Neural progenitor cell (in vitro differentiated cells): ENCODE measurements around the gene AKAP6. TPM values are rescaled to one million over a fixed set of nuclear protein-coding genes. Genes with fewer than 3 reads are reported as not detected.

Experiments
- DNase-seq: peaks from one replicate; pipeline ENCODE4 v3.0.0-alpha.2; 2016; ENCODE audit warnings: low spot score
- H2AFZ ChIP-seq: fragments of 200-600 bp; sonication (generic); replicated peaks from 2 replicates; pipeline ENCODE4 v1.6.1; 2016; ENCODE audit warnings: antibody characterized with exemption
- H3F3A ChIP-seq: fragments of 200-600 bp; sonication (generic); 2 replicates; pipeline ENCODE4 v1.6.1; 2016; ENCODE audit warnings: antibody characterized with exemption, low read depth
- H3K27ac ChIP-seq: fragments of 200-600 bp; sonication (generic); 2 replicates; pipeline ENCODE4 v1.5.1; 2016; ENCODE audit warnings: mild to moderate bottlenecking
- H3K27me3 ChIP-seq: fragments of 200-600 bp; sonication (generic); 2 replicates; pipeline ENCODE4 v1.6.1; 2016; ENCODE audit warnings: mild to moderate bottlenecking, moderate library complexity
- H3K36me3 ChIP-seq: fragments of 200-600 bp; sonication (generic); 2 replicates; pipeline ENCODE4 v1.5.1; 2016
- H3K4me1 ChIP-seq: fragments of 200-600 bp; sonication (generic); 2 replicates; pipeline ENCODE4 v1.6.1; 2016; ENCODE audit warnings: mixed run types
- H3K4me2 ChIP-seq: fragments of 200-600 bp; sonication (generic); 2 replicates; pipeline ENCODE4 v1.6.1; 2016
- H3K4me3 ChIP-seq: fragments of 200-600 bp; sonication (generic); 2 replicates; pipeline ENCODE4 v1.5.1; 2016
- H3K79me2 ChIP-seq: fragments of 200-600 bp; sonication (generic); 2 replicates; pipeline ENCODE4 v1.6.1; 2016; ENCODE audit warnings: low read depth
- H3K9ac ChIP-seq: fragments of 200-600 bp; sonication (generic); 2 replicates; pipeline ENCODE4 v1.6.1; 2016
- H3K9me3 ChIP-seq: fragments of 200-600 bp; sonication (generic); 2 replicates; pipeline ENCODE4 v1.5.1; 2016; ENCODE audit warnings: low read depth
- H4K20me1 ChIP-seq: fragments of 200-600 bp; sonication (generic); 2 replicates; pipeline ENCODE4 v1.6.1; 2016; ENCODE audit warnings: low read depth
- H3K27ac Mint-ChIP-seq: 3 replicates; pipeline ENCODE4 v1.8.0; 2021; ENCODE audit warnings: mixed read lengths
- H3K27me3 Mint-ChIP-seq: 2 replicates; pipeline ENCODE4 v1.8.0; 2022; ENCODE audit warnings: low read depth, mild to moderate bottlenecking, inconsistent platforms, moderate library complexity, mixed read lengths; ENCODE audit not compliant: insufficient read depth
- H3K36me3 Mint-ChIP-seq: 3 replicates; pipeline ENCODE4 v1.8.0; 2021; ENCODE audit warnings: mixed read lengths
- H3K4me1 Mint-ChIP-seq: 3 replicates; pipeline ENCODE4 v1.8.0; 2021; ENCODE audit warnings: mixed read lengths
- H3K4me3 Mint-ChIP-seq: 3 replicates; pipeline ENCODE4 v1.8.0; 2021; ENCODE audit warnings: mild to moderate bottlenecking, moderate library complexity, mixed read lengths
- H3K9me3 Mint-ChIP-seq: 3 replicates; pipeline ENCODE4 v1.8.0; 2020; ENCODE audit warnings: mixed read lengths
- EZH2 ChIP-seq: fragments of 200-600 bp; sonication (generic); IDR thresholded peaks from 2 replicates; pipeline ENCODE4 v1.6.1; 2017; ENCODE audit warnings: antibody characterized with exemption, mild to moderate bottlenecking, moderate library complexity
- EZH2phosphoT487 ChIP-seq: fragments of 200-600 bp; sonication (generic); IDR thresholded peaks from 2 replicates; pipeline ENCODE4 v1.6.1; 2017; ENCODE audit warnings: antibody characterized with exemption
- total RNA-seq: library from RNA; depleted of rRNA; stranded (reverse); fragments of >200 nt; gene quantifications from 2 replicates; pipeline ENCODE4 v1.2.3, GENCODE V29; 2015; ENCODE audit warnings: low replicate concordance
- TF ChIP-seq, protein P1 (sequence below): fragments of 200-600 bp; sonication (generic); IDR thresholded peaks from 2 replicates; pipeline ENCODE4 v1.5.1; 2017; ENCODE audit warnings: antibody characterized with exemption, mild to moderate bottlenecking

AKAP6 gene
- total RNA-seq, 1 donor from 2014 or later = 3.7 TPM

GRCh38 chr14:32530800-32531199 is 201.7 kb downstream of the AKAP6 start:
- Histone ChIP-seq H3K9ac (no peak overlapping the region), H3F3A (no peaks in the 10 kb centered on the region), H3K4me1 (no peaks in the 10 kb centered on the region), H3K4me3 (no peak overlapping the region), H3K36me3 (no peaks in the 10 kb centered on the region), H3K9me3 (no peaks in the 10 kb centered on the region), H3K27me3 (no peaks in the 10 kb centered on the region), H3K79me2 (no peaks in the 10 kb centered on the region), H3K4me2 (no peak overlapping the region), H2AFZ (no peak overlapping the region), H4K20me1 (no peaks in the 10 kb centered on the region), H3K27ac (no peak overlapping the region)
- TF ChIP-seq EZH2phosphoT487 (no peak), EZH2 (no peak)
- TF ChIP-seq, protein P1, sequence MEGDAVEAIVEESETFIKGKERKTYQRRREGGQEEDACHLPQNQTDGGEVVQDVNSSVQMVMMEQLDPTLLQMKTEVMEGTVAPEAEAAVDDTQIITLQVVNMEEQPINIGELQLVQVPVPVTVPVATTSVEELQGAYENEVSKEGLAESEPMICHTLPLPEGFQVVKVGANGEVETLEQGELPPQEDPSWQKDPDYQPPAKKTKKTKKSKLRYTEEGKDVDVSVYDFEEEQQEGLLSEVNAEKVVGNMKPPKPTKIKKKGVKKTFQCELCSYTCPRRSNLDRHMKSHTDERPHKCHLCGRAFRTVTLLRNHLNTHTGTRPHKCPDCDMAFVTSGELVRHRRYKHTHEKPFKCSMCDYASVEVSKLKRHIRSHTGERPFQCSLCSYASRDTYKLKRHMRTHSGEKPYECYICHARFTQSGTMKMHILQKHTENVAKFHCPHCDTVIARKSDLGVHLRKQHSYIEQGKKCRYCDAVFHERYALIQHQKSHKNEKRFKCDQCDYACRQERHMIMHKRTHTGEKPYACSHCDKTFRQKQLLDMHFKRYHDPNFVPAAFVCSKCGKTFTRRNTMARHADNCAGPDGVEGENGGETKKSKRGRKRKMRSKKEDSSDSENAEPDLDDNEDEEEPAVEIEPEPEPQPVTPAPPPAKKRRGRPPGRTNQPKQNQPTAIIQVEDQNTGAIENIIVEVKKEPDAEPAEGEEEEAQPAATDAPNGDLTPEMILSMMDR = no peak
- Mint-ChIP-seq H3K27ac (no peak overlapping the region), H3K27me3 (no peaks in the 10 kb centered on the region), H3K9me3 (no peaks in the 10 kb centered on the region), H3K36me3 (no peaks in the 10 kb centered on the region), H3K4me3 (no peak overlapping the region), H3K4me1 (no peaks in the 10 kb centered on the region)
- no peak for DNase-seq

DNA sequence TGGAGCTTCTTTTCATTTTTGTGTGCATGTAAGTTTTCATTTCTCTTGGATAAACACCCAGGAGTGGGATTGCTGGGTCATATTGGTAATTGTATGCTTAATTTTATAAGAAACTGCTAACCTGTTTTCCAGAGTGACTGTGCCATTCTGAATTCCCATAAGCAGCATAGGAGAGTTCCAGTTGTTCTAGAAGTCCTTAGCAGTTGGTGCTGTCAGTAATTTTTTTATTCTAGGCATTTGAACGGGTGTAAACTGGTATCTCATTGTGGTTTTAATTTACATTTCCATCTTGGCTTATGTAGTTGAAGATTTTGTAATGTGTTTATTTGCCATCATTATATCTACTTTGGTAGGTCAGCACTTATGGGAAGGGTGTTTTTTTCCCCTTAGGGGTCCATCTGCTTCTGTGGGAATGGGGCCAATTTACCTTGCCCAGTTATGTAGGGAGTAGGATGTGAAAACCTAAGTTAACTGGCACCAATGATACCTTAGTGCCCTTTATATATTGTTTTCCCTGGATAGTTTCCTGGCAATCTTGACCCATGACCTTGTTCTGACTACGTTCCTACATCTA is 202.9 kb downstream of the AKAP6 start:
- Histone ChIP-seq H3K9ac (no peak overlapping the region), H2AFZ (no peak overlapping the region), H3K4me2 (no peak overlapping the region), H3K4me1 (no peaks in the 10 kb centered on the region), H4K20me1 (no peaks in the 10 kb centered on the region), H3K27me3 (no peaks in the 10 kb centered on the region), H3K4me3 (no peak overlapping the region), H3K9me3 (no peaks in the 10 kb centered on the region), H3K79me2 (no peaks in the 10 kb centered on the region), H3K27ac (no peak overlapping the region), H3F3A (no peaks in the 10 kb centered on the region), H3K36me3 (no peaks in the 10 kb centered on the region)
- no peak overlapping the region for H3K4me3 Mint-ChIP-seq
- no peaks in the 10 kb centered on the region for H3K27me3 Mint-ChIP-seq
- H3K36me3 Mint-ChIP-seq = no peaks in the 10 kb centered on the region
- no peaks in the 10 kb centered on the region for H3K9me3 Mint-ChIP-seq
- no peak for DNase-seq
- no peaks in the 10 kb centered on the region for H3K4me1 Mint-ChIP-seq
- TF ChIP-seq, protein P1 = no peak
- no peak for TF ChIP-seq EZH2phosphoT487
- no peak for TF ChIP-seq EZH2
- H3K27ac Mint-ChIP-seq = no peak overlapping the region

DNA sequence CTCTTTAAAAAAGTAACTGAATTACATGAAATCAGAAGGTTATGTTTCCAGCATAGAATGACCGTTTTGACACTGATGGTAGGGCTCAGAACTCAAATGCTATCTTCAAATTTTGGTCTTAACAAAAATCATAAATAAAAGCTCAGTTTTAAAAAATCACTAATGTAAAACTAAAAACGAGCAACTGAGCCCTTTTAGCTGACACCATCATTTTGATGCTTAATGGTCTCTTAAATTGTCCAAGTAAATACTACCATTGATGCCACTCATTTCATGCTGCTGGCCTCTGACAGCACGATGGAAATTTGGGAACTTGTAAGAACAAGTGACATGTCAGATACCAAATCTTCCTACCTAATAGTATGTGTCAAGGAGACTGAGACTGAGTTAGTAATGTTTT is 205.0 kb downstream of the AKAP6 start:
- no peaks in the 10 kb centered on the region for H4K20me1 ChIP-seq
- Mint-ChIP-seq H3K36me3 (no peaks in the 10 kb centered on the region), H3K9me3 (no peaks in the 10 kb centered on the region), H3K27me3 (no peaks in the 10 kb centered on the region), H3K27ac (no peak overlapping the region), H3K4me3 (no peak overlapping the region), H3K4me1 (no peaks in the 10 kb centered on the region)
- no peak overlapping the region for H3K27ac ChIP-seq
- TF ChIP-seq EZH2phosphoT487 (no peak), EZH2 (no peak)
- TF ChIP-seq, protein P1 = no peak
- H2AFZ ChIP-seq = no peak overlapping the region
- H3K4me3 ChIP-seq = no peak overlapping the region
- no peaks in the 10 kb centered on the region for H3K4me1 ChIP-seq
- no peaks in the 10 kb centered on the region for H3K27me3 ChIP-seq
- DNase-seq = no peak
- no peaks in the 10 kb centered on the region for H3K79me2 ChIP-seq
- no peak overlapping the region for H3K4me2 ChIP-seq
- H3F3A ChIP-seq = no peaks in the 10 kb centered on the region
- no peaks in the 10 kb centered on the region for H3K36me3 ChIP-seq
- H3K9me3 ChIP-seq = no peaks in the 10 kb centered on the region
- no peak overlapping the region for H3K9ac ChIP-seq
